Measurements from ENCODE around the gene GNAO1.

GNAO1 gene

DNA sequence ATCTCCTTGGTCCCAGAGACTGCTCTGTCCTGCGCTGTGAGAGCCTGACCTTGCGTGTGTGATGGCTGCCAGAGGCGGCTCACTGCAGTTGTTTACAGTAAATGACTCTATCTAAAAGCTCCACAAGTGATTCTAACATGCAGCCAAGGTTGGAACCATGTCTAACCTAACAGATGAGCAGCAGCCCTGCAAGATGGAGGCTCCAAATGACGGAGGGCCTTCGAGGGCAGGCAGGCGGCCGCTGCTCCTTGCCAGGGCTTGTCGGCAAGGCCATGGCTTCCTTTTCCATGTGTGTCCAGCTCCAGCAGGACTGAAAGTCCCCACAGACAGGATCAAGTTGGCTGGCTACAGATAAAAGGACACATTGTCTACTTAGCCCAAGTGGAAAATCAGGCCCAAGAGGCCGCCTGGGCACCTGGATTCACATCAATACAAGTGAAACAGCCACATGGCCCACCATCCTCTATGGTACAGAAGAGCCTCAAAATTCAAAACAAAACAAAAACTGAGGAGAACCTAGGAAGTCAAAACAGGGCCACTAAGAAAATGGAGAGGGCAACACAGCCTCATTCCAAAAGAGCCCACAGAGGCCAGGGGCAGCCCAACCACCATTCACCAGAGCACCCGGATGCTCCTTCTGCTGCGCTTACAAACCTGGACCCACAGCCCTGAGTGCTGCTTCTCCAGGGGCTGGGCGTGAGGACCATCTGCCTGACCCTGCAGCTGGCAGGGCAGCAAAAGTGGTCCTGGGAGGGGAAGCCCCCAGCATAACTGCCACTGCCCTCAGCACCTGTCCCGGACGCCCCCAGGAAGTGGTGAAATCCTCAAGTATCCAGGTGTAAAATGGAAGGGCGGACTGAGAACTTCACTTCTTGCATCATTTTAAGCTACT is 169.1 kb downstream of the GNAO1 start:
- H3K27ac ChIP-seq = no peak overlapping the region
- TF ChIP-seq, protein P1, sequence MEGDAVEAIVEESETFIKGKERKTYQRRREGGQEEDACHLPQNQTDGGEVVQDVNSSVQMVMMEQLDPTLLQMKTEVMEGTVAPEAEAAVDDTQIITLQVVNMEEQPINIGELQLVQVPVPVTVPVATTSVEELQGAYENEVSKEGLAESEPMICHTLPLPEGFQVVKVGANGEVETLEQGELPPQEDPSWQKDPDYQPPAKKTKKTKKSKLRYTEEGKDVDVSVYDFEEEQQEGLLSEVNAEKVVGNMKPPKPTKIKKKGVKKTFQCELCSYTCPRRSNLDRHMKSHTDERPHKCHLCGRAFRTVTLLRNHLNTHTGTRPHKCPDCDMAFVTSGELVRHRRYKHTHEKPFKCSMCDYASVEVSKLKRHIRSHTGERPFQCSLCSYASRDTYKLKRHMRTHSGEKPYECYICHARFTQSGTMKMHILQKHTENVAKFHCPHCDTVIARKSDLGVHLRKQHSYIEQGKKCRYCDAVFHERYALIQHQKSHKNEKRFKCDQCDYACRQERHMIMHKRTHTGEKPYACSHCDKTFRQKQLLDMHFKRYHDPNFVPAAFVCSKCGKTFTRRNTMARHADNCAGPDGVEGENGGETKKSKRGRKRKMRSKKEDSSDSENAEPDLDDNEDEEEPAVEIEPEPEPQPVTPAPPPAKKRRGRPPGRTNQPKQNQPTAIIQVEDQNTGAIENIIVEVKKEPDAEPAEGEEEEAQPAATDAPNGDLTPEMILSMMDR (conservative IDR thresholded peaks at IDR 0.05; ENCODE audit: low read depth) = no peak
- ChIA-PET CTCF (interaction anchor here (0.6 to 0.7 kb wide), 2 partner anchors 64 to 103 kb away, joined by 3 to 5 read pairs; no protein-coding TSS in a partner anchor), POLR2A (ENCODE audit: low non-redundant PET) (no interaction called here)
- DNase-seq (ENCODE audit: low spot score) = no peak

DNA sequence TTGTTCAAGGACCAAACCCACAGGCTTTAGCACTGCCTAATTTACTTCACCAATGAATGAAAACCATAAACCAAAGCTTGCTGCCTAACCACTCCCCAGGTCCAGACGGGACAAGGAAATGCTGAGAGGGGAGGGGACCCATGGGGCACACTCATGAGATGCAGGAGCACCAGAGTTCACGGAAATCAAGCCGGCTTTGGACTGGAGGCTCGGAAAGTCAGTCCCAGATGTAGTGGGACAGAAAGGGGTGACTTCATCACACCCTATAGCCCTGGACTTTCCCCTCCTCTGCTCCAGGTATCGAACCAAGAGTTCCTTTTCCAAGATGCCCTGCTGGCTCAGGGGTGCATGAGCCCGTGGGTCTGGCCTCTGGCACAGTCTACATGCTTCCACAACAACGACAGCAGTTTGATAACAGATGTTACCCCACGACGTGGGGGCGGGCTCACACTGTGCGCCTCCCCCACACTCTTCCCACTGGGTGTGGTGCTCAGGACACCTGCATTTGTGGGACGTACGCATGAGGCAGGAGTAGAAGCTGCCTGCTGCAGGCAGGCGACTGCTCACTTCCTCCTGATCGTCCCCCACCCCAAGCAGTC is 170.9 kb downstream of the GNAO1 start:
- no peak for DNase-seq (ENCODE audit: low spot score)
- TF ChIP-seq, protein P1 (conservative IDR thresholded peaks at IDR 0.05; ENCODE audit: low read depth) = no peak
- CTCF ChIA-PET = interaction anchor here (0.7 kb wide), 2 partner anchors 16 to 350 kb away, joined by 3 to 6 read pairs; no protein-coding TSS in a partner anchor
- peak overlapping the region; percentile 5; the same call in 1 of the 2 replicates for H3K27ac ChIP-seq
- POLR2A ChIA-PET (ENCODE audit: low non-redundant PET) = no interaction called here

DNA sequence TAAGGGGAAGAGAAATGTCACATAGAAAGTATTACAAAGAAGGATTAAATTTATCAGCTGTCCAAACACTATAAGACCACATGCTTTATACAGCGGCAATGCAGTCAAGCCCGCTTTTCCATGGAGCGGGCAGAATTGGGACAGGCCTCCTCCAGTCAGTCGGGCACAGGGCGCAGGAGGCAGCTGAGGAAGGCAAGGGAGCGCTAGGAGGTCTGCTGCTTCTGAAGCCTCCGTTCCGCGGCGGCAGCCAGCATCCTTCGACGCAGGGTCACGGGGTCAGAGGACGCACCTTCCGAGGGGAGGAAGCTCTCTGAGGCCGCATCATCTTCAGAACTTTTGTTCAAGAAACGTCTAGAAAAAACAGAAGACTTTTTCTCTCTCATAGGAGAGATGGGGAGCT is 171.4 kb downstream of the GNAO1 start:
- TF ChIP-seq, protein P1 (conservative IDR thresholded peaks at IDR 0.05; ENCODE audit: low read depth) = no peak
- POLR2A ChIA-PET (ENCODE audit: low non-redundant PET) = no interaction called here
- CTCF ChIA-PET = no interaction called here
- no peak for DNase-seq (ENCODE audit: low spot score)
- H3K27ac ChIP-seq = peak overlapping the region; percentile 5; the same call in 1 of the 2 replicates

DNA sequence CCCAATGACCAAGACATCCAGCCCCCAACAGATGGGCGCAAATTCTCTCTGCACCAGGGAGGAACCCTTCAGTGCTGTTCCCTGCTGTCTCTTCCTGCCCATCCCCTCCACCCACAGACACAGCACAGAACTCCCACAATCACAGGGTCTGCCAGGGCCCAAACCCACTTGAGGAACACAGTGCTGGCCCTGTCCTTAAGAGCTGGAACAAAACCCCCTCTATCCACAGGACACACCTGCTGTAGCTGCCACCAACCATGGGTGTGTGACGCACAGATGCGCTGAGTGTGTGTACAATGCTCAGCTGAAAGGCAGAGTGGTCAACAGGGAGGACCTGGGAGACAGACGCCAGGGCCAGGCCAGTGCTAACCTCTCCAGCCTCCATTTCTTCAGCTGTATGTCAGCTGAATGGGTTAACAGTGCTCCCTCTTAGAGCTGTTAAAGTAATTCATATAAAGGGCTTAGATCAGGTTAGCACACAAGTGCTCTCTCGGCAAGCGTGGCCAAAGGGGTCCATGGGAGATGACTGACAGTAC is 172.0 kb downstream of the GNAO1 start:
- TF ChIP-seq, protein P1 (conservative IDR thresholded peaks at IDR 0.05; ENCODE audit: low read depth) = no peak
- H3K27ac ChIP-seq = peak overlapping the region; percentile 5; the same call in 1 of the 2 replicates
- ChIA-PET POLR2A (ENCODE audit: low non-redundant PET) (no interaction called here), CTCF (interaction anchor here (0.8 kb wide), 1 partner anchor 14 kb away, joined by 4 read pairs; no protein-coding TSS in a partner anchor)
- no peak for DNase-seq (ENCODE audit: low spot score)

GRCh38 chr16:56363781-56364565 is 172.7 kb downstream of the GNAO1 start:
- no peak for DNase-seq (ENCODE audit: low spot score)
- ChIA-PET POLR2A (ENCODE audit: low non-redundant PET) (no interaction called here), CTCF (interaction anchor here (0.8 kb wide), 1 partner anchor 15 kb away, joined by 4 read pairs; no protein-coding TSS in a partner anchor)
- H3K27ac ChIP-seq = no peak overlapping the region
- TF ChIP-seq, protein P1 (conservative IDR thresholded peaks at IDR 0.05; ENCODE audit: low read depth) = no peak

DNA sequence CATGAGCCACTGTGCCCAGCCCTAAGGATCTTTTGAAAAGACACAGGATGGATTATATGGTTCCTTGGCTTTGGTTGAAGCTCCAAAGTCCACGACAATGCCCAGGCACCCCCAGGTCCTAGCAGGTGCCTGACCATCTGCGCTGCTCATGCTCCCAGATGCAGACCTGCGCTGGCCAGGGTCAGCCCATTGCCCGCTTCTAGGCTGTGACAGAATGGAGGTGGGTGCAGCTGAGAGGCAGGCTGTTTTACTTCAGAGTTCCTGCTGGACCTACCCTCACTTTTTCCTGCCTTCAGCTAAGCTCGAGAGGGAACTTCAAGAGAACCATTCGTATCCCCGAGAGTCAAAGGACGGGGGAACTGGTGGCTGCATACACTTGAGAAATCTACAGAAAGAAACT is 173.6 kb downstream of the GNAO1 start:
- no peak for DNase-seq (ENCODE audit: low spot score)
- H3K27ac ChIP-seq = no peak overlapping the region
- TF ChIP-seq, protein P1 (conservative IDR thresholded peaks at IDR 0.05; ENCODE audit: low read depth) = no peak
- POLR2A ChIA-PET (ENCODE audit: low non-redundant PET) = no interaction called here
- CTCF ChIA-PET = interaction anchor here (1.4 kb wide), 1 partner anchor 8 kb away, joined by 3 read pairs; no protein-coding TSS in a partner anchor

Measured in RWPE1 (cell line).